ENCODE data around the gene PRMT2.
A peak's percentile ranks its signal among the peaks of the same experiment; 100 is the strongest.

Gene PRMT2

GRCh38 chr21:46641656-46642055 lies 6.2 kb downstream of the PRMT2 start:
- DNase-seq (ENCODE audit: low spot score) = no peak
- FAIRE-seq = no peak

- DNase-seq (ENCODE audit: low spot score) = no peak
- FAIRE-seq = no peak
Observed at GRCh38 chr21:46643379-46644177, 8.1 kb downstream of the PRMT2 start.

DNA sequence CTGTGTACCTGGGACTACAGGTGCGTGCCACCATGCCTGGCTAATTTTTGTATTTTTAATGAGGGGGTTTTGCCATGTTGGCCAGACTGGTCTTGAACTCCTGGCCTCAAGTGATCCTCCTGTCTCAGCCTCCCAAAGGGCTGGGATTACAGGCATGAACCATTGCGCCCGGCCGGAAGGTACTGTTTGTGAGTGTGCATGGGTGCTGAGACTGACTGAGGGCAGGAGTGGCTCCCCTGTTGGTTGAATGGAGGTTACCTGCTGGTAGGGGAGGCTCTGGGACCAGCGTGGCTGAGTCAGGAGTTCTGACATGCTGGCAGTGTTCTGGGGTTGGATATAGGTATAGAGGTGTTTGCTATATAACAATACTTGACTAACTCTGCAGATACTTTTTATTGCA lies 10.4 kb downstream of the PRMT2 start:
- DNase-seq (ENCODE audit: low spot score) = no peak
- no peak for FAIRE-seq

DNA sequence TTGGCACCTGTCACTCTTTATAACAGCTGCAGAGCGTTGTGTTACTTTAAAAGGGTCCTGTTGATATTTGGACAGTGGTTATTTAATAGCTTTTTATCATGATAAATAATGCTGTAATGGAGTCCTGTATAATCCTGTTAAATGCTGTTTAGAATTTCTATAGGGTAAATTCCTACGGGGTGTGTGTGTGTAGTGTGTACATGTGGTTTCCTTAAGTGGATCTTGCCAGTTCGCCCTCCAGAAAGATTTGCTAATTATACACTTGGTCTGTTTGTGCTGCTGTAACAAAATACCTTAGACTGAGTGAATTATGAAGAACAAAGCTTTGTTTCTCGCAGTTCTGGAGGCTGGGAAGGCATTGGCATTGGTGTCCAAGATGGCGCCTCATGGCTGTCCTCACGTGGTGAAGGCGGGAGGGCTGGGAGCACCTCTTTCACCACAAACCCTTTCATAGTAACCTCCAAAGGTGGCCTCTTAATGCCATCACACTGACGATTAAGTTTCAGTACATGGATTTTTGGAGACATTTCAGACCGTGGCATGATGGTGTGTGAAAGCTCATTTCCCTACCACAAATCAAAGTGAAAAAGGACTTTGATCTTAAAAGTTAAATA lies 11.2 kb downstream of the PRMT2 start:
- FAIRE-seq (no peak), DNase-seq (ENCODE audit: low spot score) (no peak)

DNA sequence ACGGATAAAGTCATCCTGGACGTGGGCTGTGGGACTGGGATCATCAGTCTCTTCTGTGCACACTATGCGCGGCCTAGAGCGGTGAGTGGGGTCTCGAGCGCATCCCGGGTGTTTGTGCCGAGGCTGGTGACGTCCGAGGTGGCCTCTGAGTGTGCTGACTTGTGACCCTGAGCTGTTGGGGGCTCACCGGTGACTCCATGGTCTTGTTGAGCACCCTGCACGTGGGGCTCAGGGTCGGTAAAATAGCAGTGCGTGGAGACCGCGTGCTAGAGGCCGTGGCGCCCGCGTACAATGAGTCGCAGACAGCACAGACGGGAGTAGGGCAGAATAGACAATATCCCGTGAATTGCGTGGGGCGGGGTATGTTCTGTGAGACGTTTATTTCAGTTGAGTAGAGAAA lies 13.1 kb downstream of the PRMT2 start:
- no peak for DNase-seq (ENCODE audit: low spot score)
- FAIRE-seq = no peak

DNA sequence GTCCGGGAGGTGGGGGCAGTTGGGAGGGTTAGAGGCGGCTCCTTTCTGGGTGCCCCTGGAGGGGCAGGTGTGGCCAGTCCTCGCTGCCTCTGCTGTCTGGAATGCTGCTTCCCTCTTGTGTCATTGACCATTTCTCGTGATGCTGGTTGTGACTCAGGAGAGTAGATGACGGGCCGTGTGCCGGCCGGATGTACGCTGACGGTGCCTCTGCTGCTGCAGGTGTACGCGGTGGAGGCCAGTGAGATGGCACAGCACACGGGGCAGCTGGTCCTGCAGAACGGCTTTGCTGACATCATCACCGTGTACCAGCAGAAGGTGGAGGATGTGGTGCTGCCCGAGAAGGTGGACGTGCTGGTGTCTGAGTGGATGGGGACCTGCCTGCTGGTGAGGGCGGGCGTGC lies 13.9 kb downstream of the PRMT2 start:
- DNase-seq (ENCODE audit: low spot score) = no peak
- no peak for FAIRE-seq

DNA sequence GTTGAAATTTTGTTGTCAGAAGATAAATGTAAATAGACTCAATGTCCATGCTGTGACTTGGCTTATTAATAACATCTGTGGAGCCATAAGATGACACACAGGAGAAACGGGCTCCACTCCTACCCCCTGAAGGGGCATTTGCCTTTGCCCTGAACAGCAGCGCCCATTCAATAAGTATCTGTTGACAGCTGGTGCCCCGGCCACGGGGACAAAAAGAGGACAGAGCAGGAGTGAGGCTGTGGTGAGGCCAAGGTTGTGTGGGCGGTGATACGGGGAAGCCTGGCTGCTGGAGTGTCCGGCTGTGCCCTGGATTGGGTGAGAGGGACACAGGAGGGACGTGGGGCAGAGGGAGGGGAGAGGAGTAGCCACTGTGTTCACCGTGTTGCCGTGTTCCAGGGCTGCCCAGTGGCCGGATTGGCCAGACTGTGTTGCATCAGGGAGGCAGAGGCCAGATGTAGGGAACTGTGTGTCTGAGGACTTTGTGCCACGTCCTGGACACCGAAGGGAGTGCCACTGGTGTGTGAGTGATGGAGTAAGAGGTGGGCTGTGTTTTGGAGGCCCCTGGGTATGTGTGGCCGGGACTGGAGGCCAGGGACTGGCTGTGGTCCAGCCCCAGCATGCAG lies 15.1 kb downstream of the PRMT2 start:
- FAIRE-seq (no peak), DNase-seq (ENCODE audit: low spot score) (no peak)

DNA sequence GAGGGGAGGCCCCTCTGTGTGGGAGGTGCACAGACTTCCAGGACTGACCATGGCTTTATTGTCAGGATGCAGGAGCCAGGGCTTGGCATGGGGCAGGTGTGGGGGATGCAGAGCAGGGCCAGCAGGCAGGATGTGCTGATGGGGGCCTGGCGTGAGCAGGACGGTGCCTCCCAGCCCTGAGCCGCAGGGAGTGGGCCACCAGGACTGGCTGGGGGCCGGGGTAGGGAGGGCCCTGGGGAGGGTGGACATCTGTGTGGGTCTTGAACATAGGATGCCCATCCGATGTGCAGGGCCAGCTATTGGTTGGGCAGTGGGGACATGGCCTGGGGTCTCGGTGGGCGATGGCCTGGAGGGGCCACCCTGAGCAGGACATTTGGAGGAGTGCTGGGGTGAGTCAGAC lies 15.6 kb downstream of the PRMT2 start:
- FAIRE-seq (no peak), DNase-seq (ENCODE audit: low spot score) (no peak)

DNA sequence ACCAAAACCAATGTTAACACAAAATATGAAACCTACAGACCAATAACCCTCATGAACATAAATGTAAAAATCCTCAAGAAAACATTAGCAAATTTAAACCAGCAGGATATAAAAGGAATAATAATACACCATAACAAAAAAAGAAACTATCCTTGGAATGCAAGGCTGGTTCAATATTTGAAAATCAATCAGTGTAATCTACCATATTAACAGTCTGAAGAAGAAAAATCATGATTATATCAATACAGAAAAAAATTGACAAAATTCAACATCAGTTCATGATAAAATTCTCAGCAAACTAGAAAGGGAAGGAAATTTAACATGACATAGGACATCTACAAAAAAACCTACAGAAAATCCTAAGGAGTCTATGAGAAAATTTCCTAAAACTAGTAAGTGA lies 19.8 kb downstream of the PRMT2 start:
- FAIRE-seq (no peak), DNase-seq (ENCODE audit: low spot score) (no peak)

GRCh38 chr21:46656820-46657219 lies 21.3 kb downstream of the PRMT2 start:
- FAIRE-seq = no peak
- DNase-seq (ENCODE audit: low spot score) = no peak

GRCh38 chr21:46660505-46660904 lies 25.0 kb downstream of the PRMT2 start:
- no peak for FAIRE-seq
- DNase-seq (ENCODE audit: low spot score) = no peak

GRCh38 chr21:46661211-46661625 lies 25.7 kb downstream of the PRMT2 start:
- no peak for FAIRE-seq
- no peak for DNase-seq (ENCODE audit: low spot score)

GRCh38 chr21:46661642-46662366 lies 26.3 kb downstream of the PRMT2 start:
- no peak for FAIRE-seq
- no peak for DNase-seq (ENCODE audit: low spot score)

DNA sequence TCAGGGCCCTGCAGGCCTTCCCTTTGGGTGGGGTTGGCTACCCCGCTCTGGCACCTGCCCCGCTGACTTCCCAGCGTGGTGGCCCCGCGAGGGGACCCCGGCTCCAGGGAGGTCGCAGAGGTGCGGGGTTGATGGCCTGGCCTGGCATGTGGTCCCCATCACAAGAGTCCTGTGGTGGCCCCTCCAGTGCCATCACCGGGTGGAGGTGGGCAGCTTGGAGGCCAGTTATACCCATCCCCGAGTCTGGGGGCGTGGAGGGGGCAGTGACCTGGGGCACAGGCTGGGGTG lies 26.8 kb downstream of the PRMT2 start:
- no peak for FAIRE-seq
- DNase-seq (ENCODE audit: low spot score) = no peak

- DNase-seq (ENCODE audit: low spot score) (no peak), FAIRE-seq (no peak)
Observed at GRCh38 chr21:46662765-46663500, 27.5 kb downstream of the PRMT2 start.

- DNase-seq (ENCODE audit: low spot score) = no peak
- FAIRE-seq = no peak
Observed at GRCh38 chr21:46663754-46664153, 28.3 kb downstream of the PRMT2 start.

DNA sequence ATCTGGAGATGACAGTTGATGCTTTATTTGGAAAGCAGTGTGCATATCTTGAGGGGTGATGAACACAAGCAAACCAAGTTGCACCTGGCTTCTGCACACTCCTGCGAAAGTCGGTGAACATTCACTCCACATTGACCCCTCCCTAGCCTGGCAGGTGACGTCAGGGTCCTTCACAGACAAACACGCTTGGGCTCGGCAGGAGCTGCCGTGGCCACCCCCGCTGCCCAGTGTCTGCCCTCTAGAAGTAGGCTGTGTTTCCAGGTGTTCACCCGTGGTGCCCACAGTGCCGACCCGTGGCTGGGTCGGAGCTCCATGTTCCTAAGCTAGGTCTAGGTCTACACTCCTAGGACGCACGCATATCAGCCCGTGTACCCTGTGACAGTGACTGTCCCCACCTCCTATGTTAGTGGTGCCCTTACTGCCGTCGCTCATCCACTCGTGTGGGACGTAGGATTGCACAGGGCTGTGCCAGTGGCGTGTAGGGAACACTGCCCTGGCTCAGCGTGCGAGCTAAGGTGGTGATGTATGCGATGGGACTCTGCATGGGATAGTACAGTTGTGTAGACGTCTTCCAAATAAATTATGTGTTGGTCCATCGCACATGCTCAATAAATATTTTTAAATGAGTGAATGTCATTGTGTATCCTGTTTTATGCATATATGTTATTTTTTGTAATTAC lies 29.0 kb downstream of the PRMT2 start:
- DNase-seq (ENCODE audit: low spot score) = no peak
- FAIRE-seq = no peak

DNA sequence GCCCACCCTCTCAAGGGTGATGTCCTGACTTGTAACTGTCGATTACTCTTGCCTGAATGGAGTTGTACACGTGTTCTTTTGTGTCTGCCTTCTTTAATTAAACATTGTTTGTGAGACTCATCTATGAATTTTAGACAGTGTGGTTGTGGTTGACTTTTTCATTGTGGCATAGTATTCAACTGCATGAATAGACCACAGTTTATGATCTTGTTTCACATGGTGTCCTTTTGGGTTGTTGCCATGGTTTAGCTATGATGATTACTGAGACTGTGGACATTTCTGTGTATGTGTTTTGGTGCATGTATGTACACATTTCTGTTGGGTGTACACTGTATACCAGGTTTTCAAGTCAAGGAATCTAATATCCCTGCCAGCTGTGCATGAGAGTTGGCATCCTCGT lies 30.1 kb downstream of the PRMT2 start:
- DNase-seq (ENCODE audit: low spot score) (no peak), FAIRE-seq (no peak)

DNA sequence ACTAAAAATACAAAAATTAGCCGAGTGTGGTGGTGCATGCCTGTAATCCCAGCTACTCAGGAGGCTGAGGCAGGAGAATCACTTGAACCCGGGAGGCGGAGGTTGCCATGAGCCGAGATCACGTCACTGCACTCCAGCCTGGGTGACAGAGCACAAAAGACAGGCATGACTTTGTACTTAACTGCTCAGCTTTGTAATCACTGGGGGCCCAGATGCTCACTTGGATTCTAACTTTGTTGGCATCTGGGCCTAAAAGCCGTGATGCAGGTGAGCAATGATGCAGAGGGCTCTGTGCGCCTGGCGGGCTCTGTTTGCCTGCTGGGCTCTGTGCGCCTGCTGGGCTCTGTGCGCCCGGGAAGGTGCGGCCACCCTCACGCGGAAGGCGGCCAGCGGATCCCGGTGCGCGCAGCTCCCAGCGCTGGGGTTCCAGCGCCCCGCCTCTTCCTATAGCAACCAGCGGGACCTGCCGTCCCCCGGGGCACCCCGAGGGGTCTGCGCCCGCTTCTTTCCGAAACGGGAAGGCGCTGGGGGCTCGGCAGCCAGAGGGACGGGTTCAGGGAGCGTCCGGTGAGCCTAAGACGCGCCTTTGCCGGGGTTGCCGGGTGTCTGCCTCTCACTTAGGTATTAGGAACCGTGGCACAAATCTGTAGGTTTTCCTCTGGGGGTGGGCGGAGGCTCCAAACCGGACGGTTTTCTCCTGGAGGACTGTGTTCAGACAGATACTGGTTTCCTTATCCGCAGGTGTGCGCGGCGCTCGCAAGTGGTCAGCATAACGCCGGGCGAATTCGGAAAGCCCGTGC lies 31.7 kb downstream of the PRMT2 start:
- FAIRE-seq = no peak
- peak; percentile 23 for DNase-seq (ENCODE audit: low spot score)

- peak; percentile 28 for DNase-seq (ENCODE audit: low spot score)
- FAIRE-seq = no peak
Observed at GRCh38 chr21:46667741-46668380, 32.4 kb downstream of the PRMT2 start.

Measured in urothelium cell line (cell line).